Lung (tissue), 12 donors: ENCODE results near the gene ANO1. TPM values are rescaled to one million over a fixed set of nuclear protein-coding genes. Genes with fewer than 3 reads are reported as not detected.

Source experiments
- ATAC-seq: fragments of 200-7000 bp; cut with Tn5 transposase; one replicate; pipeline ENCODE4 v1.9.1; 2020; ENCODE audit warnings: moderate number of reproducible peaks; ENCODE audit not compliant: insufficient read depth, low FRiP score
- DNase-seq, 3 donors: peaks; one replicate each; pipeline ENCODE4 v3.0.0-alpha.2; 2013 to 2017
- H3K27ac ChIP-seq, 2 donors: one replicate each; pipeline ENCODE4 v1.5.1; 2013; ENCODE audit warnings: mild to moderate bottlenecking in 2 of 2, moderate library complexity in 2 of 2, control low read depth in 1 of 2, inconsistent platforms in 1 of 2, low read depth in 1 of 2, low read length in 1 of 2
- H3K27me3 ChIP-seq, 3 donors: one replicate each; pipeline ENCODE4 v1.5.1; 2013; ENCODE audit warnings: low read length in 2 of 3; ENCODE audit not compliant: control insufficient read depth in 3 of 3, insufficient read depth in 3 of 3
- H3K36me3 ChIP-seq, 4 donors: one replicate each; pipeline ENCODE4 v1.5.1; 2013; ENCODE audit warnings: low read length in 4 of 4, mild to moderate bottlenecking in 1 of 4, moderate library complexity in 1 of 4; ENCODE audit not compliant: control insufficient read depth in 4 of 4, insufficient read depth in 4 of 4
- H3K4me1 ChIP-seq, 5 donors: one replicate each; pipeline ENCODE4 v1.5.1; 2013; ENCODE audit warnings: low read length in 5 of 5, mild to moderate bottlenecking in 2 of 5, moderate library complexity in 1 of 5; ENCODE audit not compliant: control insufficient read depth in 5 of 5, insufficient read depth in 5 of 5
- H3K4me3 ChIP-seq: one replicate; pipeline ENCODE4 v1.5.1; 2013; ENCODE audit warnings: mild to moderate bottlenecking, control low read depth, moderate library complexity
- H3K9ac ChIP-seq, 2 donors: one replicate each; pipeline ENCODE4 v1.5.1; 2013; ENCODE audit warnings: low read length in 2 of 2, control low read depth in 1 of 2; ENCODE audit not compliant: insufficient read depth in 1 of 2
- H3K9me3 ChIP-seq, 4 donors: one replicate each; pipeline ENCODE4 v1.5.1; 2013; ENCODE audit warnings: low read length in 3 of 4, mild to moderate bottlenecking in 1 of 4, moderate library complexity in 1 of 4; ENCODE audit not compliant: control insufficient read depth in 4 of 4, insufficient read depth in 3 of 4
- WGBS, 2 donors: extraction: QIAGEN DNeasy Blood & Tissue Kit; methylation state at CpG; one replicate each; pipeline ENCODE4 v1.1.7; 2013; 5-methylcytosine and 5-hydroxymethylcytosine counted together
- polyA plus RNA-seq, 2 donors: library from polyadenylated mRNA; stranded (reverse); fragments of 200-250 nt; gene quantifications; one replicate each; pipeline ENCODE4 v1.2.1, GENCODE V29; 2013
- total RNA-seq, 2 donors: library from RNA; depleted of rRNA in 1 of 2; stranded (reverse); fragments of >200 nt in 1 of 2; gene quantifications; one replicate each; pipeline ENCODE4 v1.2.1, GENCODE V29; 2014 to 2021
- TF ChIP-seq, protein P1 (sequence below): IDR thresholded peaks from 2 replicates; pipeline ENCODE4 v1.5.1; 2012; ENCODE audit warnings: mild to moderate bottlenecking; ENCODE audit errors: control extremely low read depth, extremely low read depth
- donor health status: control.
- donor health status: control.
- donor health status: Bipolar disorder and iron deficiency.
- donor health status: healthy.
- donor health status: DM: yes; HTN: yes; CAD: no.

Gene ANO1
- total and polyA plus RNA-seq, 4 donors: 1.2 to 10.8 (median 5.5) TPM

DNA sequence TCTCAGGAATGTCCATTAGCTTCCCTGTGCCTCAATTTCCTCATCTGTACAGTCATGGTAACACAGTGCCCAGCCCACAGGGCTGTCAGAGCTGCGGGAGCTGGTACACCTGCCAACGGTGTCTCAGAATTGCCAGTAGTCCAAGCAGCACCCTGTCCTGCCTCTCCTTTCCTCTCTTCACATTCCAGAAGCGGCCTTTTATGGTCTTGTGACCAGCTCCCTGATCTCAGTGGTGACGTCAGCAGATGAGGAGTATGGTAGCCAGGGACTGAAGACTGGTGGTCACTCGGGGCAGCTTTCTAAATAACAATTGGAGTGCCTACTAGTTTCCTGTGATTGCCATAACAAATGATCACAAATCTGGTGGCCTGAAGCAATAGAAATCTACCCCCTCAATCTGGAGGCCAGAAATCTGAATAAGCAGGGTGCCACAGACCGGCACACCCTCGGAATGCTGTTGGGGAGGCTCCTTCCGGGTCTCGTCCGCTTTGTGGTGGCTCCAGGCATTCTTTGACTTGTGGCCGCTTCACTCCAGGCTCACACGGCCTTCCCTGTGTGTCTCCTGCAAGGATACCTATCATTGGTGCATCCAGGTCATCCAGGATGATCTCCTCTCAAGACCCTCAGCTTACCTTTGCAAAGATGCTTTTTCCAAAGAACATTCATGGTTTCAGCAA lies 127.1 kb downstream of the ANO1 start:
- Histone ChIP-seq H3K9me3 (no peaks in the 10 kb centered on the region), H3K27ac (peak overlapping the region in 1 of 2 donors; percentile 69), H3K36me3 (peaks cover 0 to 34% (median 12%) of the 10 kb centered on the region in 4 donors), H3K4me3 (no peak overlapping the region), H3K9ac (no peak overlapping the region), H3K27me3 (no peaks in the 10 kb centered on the region), H3K4me1 (peaks cover 0 to 13% (median 10%) of the 10 kb centered on the region in 5 donors)
- no peak for DNase-seq
- ATAC-seq: no peak
- TF ChIP-seq, protein P1, sequence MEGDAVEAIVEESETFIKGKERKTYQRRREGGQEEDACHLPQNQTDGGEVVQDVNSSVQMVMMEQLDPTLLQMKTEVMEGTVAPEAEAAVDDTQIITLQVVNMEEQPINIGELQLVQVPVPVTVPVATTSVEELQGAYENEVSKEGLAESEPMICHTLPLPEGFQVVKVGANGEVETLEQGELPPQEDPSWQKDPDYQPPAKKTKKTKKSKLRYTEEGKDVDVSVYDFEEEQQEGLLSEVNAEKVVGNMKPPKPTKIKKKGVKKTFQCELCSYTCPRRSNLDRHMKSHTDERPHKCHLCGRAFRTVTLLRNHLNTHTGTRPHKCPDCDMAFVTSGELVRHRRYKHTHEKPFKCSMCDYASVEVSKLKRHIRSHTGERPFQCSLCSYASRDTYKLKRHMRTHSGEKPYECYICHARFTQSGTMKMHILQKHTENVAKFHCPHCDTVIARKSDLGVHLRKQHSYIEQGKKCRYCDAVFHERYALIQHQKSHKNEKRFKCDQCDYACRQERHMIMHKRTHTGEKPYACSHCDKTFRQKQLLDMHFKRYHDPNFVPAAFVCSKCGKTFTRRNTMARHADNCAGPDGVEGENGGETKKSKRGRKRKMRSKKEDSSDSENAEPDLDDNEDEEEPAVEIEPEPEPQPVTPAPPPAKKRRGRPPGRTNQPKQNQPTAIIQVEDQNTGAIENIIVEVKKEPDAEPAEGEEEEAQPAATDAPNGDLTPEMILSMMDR: no peak
- 85 to 86% methylated on average over 12 of the region's 12 CpGs for WGBS, 2 donors

DNA sequence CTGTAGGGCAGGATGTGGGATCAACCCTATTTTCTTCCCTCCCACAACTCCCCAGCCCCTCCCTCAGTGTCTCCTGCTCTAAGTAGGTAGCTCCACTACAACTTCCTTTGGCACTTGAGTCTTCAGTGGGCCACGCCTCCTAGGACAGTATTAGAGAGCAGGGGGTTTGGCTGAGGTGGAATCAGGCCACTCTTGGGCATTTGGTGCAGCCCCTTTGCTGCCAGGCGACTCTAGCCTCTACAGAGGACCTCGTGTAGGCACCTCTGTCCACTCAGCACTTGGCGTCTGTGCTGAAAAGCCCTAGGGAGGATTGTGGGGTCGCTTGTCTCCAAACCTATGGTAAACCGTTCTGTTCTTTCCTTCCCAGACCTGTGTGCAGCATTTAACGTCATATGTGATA lies 127.6 kb downstream of the ANO1 start:
- H3K9me3 ChIP-seq: no peaks in the 10 kb centered on the region
- H3K27ac ChIP-seq: no peak overlapping the region
- H3K4me3 ChIP-seq: no peak overlapping the region
- H3K4me1 ChIP-seq: peaks cover 0 to 13% (median 10%) of the 10 kb centered on the region in 5 donors
- H3K9ac ChIP-seq: no peak overlapping the region
- DNase-seq (no peak), ATAC-seq (no peak)
- WGBS, 2 donors: 86 to 88% methylated on average over 7 of the region's 7 CpGs
- TF ChIP-seq, protein P1: no peak
- H3K36me3 ChIP-seq: peaks cover 0 to 34% (median 12%) of the 10 kb centered on the region in 4 donors
- H3K27me3 ChIP-seq: no peaks in the 10 kb centered on the region

DNA sequence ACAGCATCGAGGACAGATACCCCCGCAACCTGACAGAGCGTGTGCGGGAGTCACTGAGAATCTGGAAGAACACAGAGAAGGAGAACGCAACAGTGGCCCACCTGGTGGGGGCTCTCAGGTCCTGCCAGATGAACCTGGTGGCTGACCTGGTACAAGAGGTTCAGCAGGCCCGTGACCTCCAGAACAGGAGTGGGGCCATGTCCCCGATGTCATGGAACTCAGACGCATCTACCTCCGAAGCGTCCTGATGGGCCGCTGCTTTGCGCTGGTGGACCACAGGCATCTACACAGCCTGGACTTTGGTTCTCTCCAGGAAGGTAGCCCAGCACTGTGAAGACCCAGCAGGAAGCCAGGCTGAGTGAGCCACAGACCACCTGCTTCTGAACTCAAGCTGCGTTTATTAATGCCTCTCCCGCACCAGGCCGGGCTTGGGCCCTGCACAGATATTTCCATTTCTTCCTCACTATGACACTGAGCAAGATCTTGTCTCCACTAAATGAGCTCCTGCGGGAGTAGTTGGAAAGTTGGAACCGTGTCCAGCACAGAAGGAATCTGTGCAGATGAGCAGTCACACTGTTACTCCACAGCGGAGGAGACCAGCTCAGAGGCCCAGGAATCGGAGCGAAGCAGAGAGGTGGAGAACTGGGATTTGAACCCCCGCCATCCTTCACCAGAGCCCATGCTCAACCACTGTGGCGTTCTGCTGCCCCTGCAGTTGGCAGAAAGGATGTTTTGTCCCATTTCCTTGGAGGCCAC lies 128.3 kb downstream of the ANO1 start:
- ATAC-seq (no peak), DNase-seq (no peak)
- Histone ChIP-seq H3K9ac (peak overlapping the region in 1 of 2 donors; percentile 21), H3K36me3 (peaks cover 0 to 34% (median 12%) of the 10 kb centered on the region in 4 donors), H3K27me3 (no peaks in the 10 kb centered on the region), H3K9me3 (no peaks in the 10 kb centered on the region), H3K27ac (no peak overlapping the region), H3K4me3 (no peak overlapping the region), H3K4me1 (peaks cover 0 to 13% (median 10%) of the 10 kb centered on the region in 5 donors)
- TF ChIP-seq, protein P1: no peak
- WGBS, 2 donors: 97% methylated on average over 22 of the region's 22 CpGs
